ENCODE data around the gene SPATA31D1.

DNA sequence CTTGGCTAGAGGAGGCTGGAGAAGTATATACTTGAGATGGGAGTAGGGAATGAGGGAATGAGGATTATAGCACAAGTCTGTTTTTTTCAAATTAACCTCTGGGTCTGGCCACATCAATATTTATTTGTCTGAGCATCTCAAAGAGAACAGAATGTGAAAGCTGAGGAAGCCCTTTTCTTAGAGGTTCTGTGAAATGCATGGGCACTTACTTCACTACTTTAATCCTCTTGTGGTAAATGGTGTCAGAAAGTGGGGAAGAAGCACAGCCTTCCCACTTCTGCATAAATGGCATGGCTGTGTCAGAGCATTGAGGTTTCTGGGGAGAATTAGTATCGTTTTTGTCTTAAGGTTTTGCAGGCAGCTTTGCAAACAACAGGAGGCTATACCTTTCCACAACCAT is 48.6 kb downstream of the SPATA31D1 start:
- TF ChIP-seq CTCF (IDR thresholded peaks at IDR 0.05; ENCODE audit: low read length) = no peak
- TF ChIP-seq EZH2 (IDR thresholded peaks at IDR 0.05; ENCODE audit: borderline replicate concordance, low read length) = no peak
